Lung (tissue), 12 donors: ENCODE measurements around the gene TMEM94. TPM values are rescaled to one million over a fixed set of nuclear protein-coding genes. Genes with fewer than 3 reads are reported as not detected.

ENCODE experiments used
- ATAC-seq: fragments of 200-7000 bp; cut with Tn5 transposase; one replicate; pipeline ENCODE4 v1.9.1; 2020; ENCODE audit warnings: moderate number of reproducible peaks; ENCODE audit not compliant: insufficient read depth, low FRiP score
- DNase-seq, 3 donors: peaks; one replicate each; pipeline ENCODE4 v3.0.0-alpha.2; 2013 to 2017
- H3K27ac ChIP-seq, 2 donors: one replicate each; pipeline ENCODE4 v1.5.1; 2013; ENCODE audit warnings: mild to moderate bottlenecking in 2 of 2, moderate library complexity in 2 of 2, control low read depth in 1 of 2, inconsistent platforms in 1 of 2, low read depth in 1 of 2, low read length in 1 of 2
- H3K27me3 ChIP-seq, 3 donors: one replicate each; pipeline ENCODE4 v1.5.1; 2013; ENCODE audit warnings: low read length in 2 of 3; ENCODE audit not compliant: control insufficient read depth in 3 of 3, insufficient read depth in 3 of 3
- H3K36me3 ChIP-seq, 4 donors: one replicate each; pipeline ENCODE4 v1.5.1; 2013; ENCODE audit warnings: low read length in 4 of 4, mild to moderate bottlenecking in 1 of 4, moderate library complexity in 1 of 4; ENCODE audit not compliant: control insufficient read depth in 4 of 4, insufficient read depth in 4 of 4
- H3K4me1 ChIP-seq, 5 donors: one replicate each; pipeline ENCODE4 v1.5.1; 2013; ENCODE audit warnings: low read length in 5 of 5, mild to moderate bottlenecking in 2 of 5, moderate library complexity in 1 of 5; ENCODE audit not compliant: control insufficient read depth in 5 of 5, insufficient read depth in 5 of 5
- H3K4me3 ChIP-seq: one replicate; pipeline ENCODE4 v1.5.1; 2013; ENCODE audit warnings: mild to moderate bottlenecking, control low read depth, moderate library complexity
- H3K9ac ChIP-seq, 2 donors: one replicate each; pipeline ENCODE4 v1.5.1; 2013; ENCODE audit warnings: low read length in 2 of 2, control low read depth in 1 of 2; ENCODE audit not compliant: insufficient read depth in 1 of 2
- H3K9me3 ChIP-seq, 4 donors: one replicate each; pipeline ENCODE4 v1.5.1; 2013; ENCODE audit warnings: low read length in 3 of 4, mild to moderate bottlenecking in 1 of 4, moderate library complexity in 1 of 4; ENCODE audit not compliant: control insufficient read depth in 4 of 4, insufficient read depth in 3 of 4
- WGBS, 2 donors: extraction: QIAGEN DNeasy Blood & Tissue Kit; methylation state at CpG; one replicate each; pipeline ENCODE4 v1.1.7; 2013; 5-methylcytosine and 5-hydroxymethylcytosine counted together
- polyA plus RNA-seq, 2 donors: library from polyadenylated mRNA; stranded (reverse); fragments of 200-250 nt; gene quantifications; one replicate each; pipeline ENCODE4 v1.2.1, GENCODE V29; 2013
- total RNA-seq, 2 donors: library from RNA; depleted of rRNA in 1 of 2; stranded (reverse); fragments of >200 nt in 1 of 2; gene quantifications; one replicate each; pipeline ENCODE4 v1.2.1, GENCODE V29; 2014 to 2021
- TF ChIP-seq, protein P1 (sequence below): IDR thresholded peaks from 2 replicates; pipeline ENCODE4 v1.5.1; 2012; ENCODE audit warnings: mild to moderate bottlenecking; ENCODE audit errors: control extremely low read depth, extremely low read depth
- donor health status: control.
- donor health status: control.
- donor health status: Bipolar disorder and iron deficiency.
- donor health status: healthy.
- donor health status: DM: yes; HTN: yes; CAD: no.

The TMEM94 gene
- total and polyA plus RNA-seq, 4 donors: 40.0 to 82.3 (median 53.3) TPM

DNA sequence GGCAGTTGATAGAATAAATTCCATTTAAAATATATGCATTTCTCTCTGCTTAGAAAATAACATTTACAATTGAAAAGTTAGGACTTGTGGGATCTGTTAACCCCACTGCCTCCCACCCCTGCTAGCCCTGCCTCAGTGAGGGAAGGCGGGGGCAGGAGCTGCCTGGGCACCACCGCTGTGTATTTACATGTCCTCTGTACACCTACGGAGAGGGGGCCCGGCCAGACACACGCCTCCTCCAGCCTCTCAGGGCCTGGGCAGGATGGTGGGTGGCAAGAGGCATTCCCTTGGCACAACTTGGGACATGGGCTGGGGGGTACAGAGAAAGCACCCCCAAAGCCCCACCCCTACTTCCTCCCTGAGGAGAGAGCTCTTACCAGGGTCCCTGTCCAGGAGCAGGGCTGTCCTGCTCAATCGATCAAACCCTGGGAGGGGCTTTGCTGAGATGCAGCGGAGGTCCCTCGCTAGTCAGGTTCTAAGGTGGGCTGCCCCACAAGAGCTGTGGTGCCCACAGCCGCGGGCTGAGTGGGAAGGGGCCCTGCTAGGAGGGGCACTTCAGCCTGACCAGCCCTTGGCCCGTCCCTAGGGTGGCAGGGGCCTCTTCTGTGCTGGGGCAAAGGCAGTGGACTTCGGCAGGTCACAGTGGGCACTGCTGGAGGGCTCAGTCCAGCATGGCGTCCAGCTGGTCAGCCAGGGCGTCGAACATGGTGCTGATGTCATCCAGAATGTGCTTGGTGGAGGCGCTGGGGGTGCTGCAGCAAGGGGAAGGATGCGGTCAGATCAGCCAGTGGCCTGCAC, 44.2 kb downstream of the TMEM94 start:
- no peaks in the 10 kb centered on the region for H3K27me3 ChIP-seq
- WGBS, 2 donors: 82 to 90% methylated on average over 16 to 17 of the region's 17 CpGs
- ATAC-seq (no peak), DNase-seq (no peak)
- TF ChIP-seq, protein P1, sequence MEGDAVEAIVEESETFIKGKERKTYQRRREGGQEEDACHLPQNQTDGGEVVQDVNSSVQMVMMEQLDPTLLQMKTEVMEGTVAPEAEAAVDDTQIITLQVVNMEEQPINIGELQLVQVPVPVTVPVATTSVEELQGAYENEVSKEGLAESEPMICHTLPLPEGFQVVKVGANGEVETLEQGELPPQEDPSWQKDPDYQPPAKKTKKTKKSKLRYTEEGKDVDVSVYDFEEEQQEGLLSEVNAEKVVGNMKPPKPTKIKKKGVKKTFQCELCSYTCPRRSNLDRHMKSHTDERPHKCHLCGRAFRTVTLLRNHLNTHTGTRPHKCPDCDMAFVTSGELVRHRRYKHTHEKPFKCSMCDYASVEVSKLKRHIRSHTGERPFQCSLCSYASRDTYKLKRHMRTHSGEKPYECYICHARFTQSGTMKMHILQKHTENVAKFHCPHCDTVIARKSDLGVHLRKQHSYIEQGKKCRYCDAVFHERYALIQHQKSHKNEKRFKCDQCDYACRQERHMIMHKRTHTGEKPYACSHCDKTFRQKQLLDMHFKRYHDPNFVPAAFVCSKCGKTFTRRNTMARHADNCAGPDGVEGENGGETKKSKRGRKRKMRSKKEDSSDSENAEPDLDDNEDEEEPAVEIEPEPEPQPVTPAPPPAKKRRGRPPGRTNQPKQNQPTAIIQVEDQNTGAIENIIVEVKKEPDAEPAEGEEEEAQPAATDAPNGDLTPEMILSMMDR: no peak
- H3K4me3 ChIP-seq: no peak overlapping the region
- peaks cover 0 to 83% (median 15%) of the 10 kb centered on the region in 4 donors for H3K36me3 ChIP-seq
- H3K9me3 ChIP-seq: no peaks in the 10 kb centered on the region
- no peaks in the 10 kb centered on the region for H3K4me1 ChIP-seq
- no peak overlapping the region for H3K9ac ChIP-seq
- peak overlapping the region in 1 of 2 donors; percentile 54 for H3K27ac ChIP-seq

DNA sequence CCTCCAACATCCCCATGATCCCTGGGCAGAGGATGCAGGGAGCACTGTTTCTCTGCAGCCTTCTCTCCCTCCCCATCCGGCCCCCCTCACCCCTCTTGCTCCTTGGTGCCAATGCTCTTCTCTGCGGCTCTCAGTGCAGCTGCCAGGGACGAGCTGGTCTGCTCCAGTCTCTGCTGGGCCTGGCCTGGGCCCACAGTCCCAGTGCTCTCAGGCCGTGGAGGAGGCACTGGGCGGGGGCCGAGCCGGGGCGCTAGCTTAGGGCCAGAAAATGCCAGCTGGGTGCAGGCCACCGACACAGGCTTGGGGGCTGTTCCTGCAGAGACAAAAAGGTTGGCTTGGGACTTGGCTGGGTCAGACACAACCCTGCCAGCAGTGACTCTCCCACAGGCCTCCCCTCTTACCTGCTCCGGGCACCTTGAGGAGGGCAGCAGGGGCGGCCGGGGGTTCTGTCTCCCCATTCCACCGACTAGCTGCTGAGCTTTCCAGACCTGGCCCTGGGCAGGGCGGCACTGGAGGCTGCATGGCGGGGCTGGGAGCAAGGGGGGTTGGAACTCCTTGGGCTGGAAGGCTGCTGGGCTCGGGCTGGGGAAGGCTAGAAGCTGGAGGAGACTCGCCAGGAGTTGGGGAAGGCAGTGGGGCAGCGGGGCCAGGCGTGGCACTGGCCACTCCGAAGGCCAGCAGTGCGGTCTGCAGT, 45.1 kb downstream of the TMEM94 start:
- Histone ChIP-seq H3K36me3 (peaks cover 0 to 83% (median 17%) of the 10 kb centered on the region in 4 donors), H3K27me3 (no peaks in the 10 kb centered on the region), H3K9ac (no peak overlapping the region), H3K9me3 (no peaks in the 10 kb centered on the region), H3K4me3 (no peak overlapping the region), H3K4me1 (no peaks in the 10 kb centered on the region), H3K27ac (no peak overlapping the region)
- no peak for DNase-seq
- no peak for ATAC-seq
- WGBS, 2 donors: 81 to 87% methylated on average over 21 of the region's 21 CpGs
- TF ChIP-seq, protein P1: no peak

DNA sequence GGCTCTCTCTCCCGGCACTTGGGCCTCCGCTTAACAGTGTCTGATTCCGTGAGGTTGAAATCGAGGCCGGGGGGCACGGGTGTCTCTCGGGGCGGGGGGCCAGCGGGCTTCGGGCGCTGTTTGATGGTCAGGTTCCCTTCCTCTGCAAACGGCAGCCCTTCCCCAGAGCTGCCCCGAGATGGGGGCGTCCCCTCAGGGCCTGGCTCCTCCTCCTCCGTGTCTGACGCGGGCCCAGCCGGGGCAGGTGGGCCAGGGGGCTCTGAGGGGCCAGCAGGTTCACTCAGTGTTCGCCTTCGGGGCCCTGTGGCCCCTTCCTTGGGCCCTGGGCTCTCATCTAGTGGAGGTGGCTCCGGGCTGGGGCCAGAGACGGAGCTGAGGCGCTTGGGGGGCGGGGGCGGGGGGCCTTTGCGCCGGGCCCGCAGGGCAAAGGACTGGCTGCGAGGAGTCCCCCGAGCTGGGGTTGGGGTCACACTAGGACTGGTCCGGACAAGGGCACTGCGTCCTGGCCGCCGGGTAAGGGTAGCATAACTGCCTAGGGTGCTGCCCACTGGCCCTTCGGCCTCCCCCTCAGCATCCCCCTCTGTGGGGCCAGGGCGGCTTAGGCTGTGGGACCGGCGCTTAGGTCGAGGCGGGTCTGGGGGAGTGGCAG, 45.8 kb downstream of the TMEM94 start:
- H3K4me3 ChIP-seq: no peak overlapping the region
- 91 to 93% methylated on average over 40 of the region's 40 CpGs for WGBS, 2 donors
- DNase-seq (no peak), ATAC-seq (no peak)
- H3K36me3 ChIP-seq: peaks cover 0 to 86% (median 19%) of the 10 kb centered on the region in 4 donors
- H3K9me3 ChIP-seq: no peaks in the 10 kb centered on the region
- no peak overlapping the region for H3K27ac ChIP-seq
- TF ChIP-seq, protein P1: no peak
- no peaks in the 10 kb centered on the region for H3K27me3 ChIP-seq
- no peak overlapping the region for H3K9ac ChIP-seq
- H3K4me1 ChIP-seq: no peaks in the 10 kb centered on the region
